A549 treated with DMSO at 1 μM for 4 hours (cell line): ENCODE data around the gene NAA35. TPM values are rescaled to one million over a fixed set of nuclear protein-coding genes. Genes with fewer than 3 reads are reported as not detected.

Experiments
- total RNA-seq: library from RNA; stranded (reverse); fragments of 200-300 nt; extraction: Qiagen RNA extraction; gene quantifications from 5 replicates; pipeline ENCODE4 v1.2.3, GENCODE V29; 2022; ENCODE audit warnings: low read depth

The NAA35 gene
- 25.5 to 29.9 TPM (median 28.3 TPM) in 5 replicates for total RNA-seq

GRCh38 chr9:85940832-85941621, at the start of gene NAA35:
TSS of gene NAA35 (plus strand) at chr9:85941146. CDS start at chr9:85942160, 1,014 bp downstream.

Other genes starting within 250 kb of the NAA35 start
- 7.4 to 9.3 TPM (median 8.3 TPM) in 5 replicates for gene AGTPBP1, start 199.2 kb upstream of the NAA35 start, total RNA-seq
- gene GOLM1, start 158.4 kb downstream of the NAA35 start, total RNA-seq = 108 to 121 TPM (median 117 TPM) in 5 replicates